ENCODE data around the gene FOXN3.

- no peak for TF ChIP-seq EZH2 (IDR thresholded peaks at IDR 0.05; ENCODE audit: low read length, missing control alignments)
- no peak for TF ChIP-seq CTCF (conservative IDR thresholded peaks at IDR 0.05 in 1 of 2, IDR thresholded peaks at IDR 0.05 in 1 of 2; ENCODE audit: low read depth in 1 of 2, low read length in 2 of 2)
Measured at GRCh38 chr14:89126461-89126860, 290.6 kb downstream of the FOXN3 start.
